GM12891 (cell line): Measurements from ENCODE around the gene XPA.

Experiments used
- POLR2A ChIP-seq: IDR thresholded peaks from 2 replicates; pipeline ENCODE4 v1.6.1; 2011; ENCODE audit warnings: low read depth, low read length, control low read depth
- POLR2AphosphoS5 ChIP-seq: IDR thresholded peaks from 2 replicates; pipeline ENCODE4 v1.6.1; 2011; ENCODE audit warnings: low read depth, low read length, control low read depth
- TAF1 ChIP-seq: IDR thresholded peaks from 2 replicates; pipeline ENCODE4 v1.6.1; 2011; ENCODE audit warnings: low read depth, low read length, control low read depth

DNA sequence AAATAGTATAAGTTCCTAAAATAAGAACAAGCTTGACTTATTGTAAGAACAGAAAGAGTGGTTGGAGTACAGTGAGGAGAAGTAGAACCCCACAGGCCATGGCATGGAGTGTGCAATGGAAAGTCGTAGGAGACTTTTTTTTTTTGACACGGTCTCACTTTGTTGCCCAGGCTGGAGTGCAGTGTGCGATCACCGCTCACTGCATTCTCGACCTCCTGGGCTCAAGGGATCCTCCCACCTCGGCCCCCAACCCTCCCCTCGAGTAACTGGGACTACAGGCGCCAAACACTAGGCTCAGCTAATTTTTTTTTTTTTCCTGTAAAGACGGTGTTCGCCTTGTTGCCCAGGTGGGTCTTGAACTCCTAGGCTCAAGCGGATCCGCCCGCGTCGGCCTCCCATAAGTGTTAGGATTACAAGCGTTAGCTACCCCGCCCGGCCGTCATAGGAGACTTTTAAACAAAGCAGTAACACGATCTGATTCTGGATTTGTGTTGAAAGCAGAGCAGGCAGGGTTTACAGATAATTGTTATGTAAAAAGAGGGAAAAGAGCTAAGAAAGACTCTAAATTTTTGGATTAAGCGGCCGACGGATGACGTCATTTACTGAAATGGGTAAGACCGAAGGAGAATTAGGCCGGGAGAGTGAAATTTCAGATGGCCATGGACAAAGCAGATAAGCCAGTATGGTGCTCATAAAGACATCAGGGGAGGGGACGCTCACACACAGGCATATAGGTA, 64.7 kb downstream of the XPA start:
- TF ChIP-seq POLR2A = no peak
- TF ChIP-seq POLR2AphosphoS5 = no peak
- TF ChIP-seq TAF1 = no peak
